IgD-negative memory B cell (primary cell): ENCODE measurements around the gene LEP. TPM values are rescaled to one million over a fixed set of nuclear protein-coding genes. Genes with fewer than 3 reads are reported as not detected.
"Not testable (repeated sequence)": the region's sequence is repeated elsewhere in the genome, so short reads cannot be mapped to it uniquely, and the experiment has no call there.

Source experiments
- H3K27ac Mint-ChIP-seq, 3 donors: one replicate each; pipeline ENCODE4 v1.8.0; 2020 to 2022; ENCODE audit warnings: mild to moderate bottlenecking in 3 of 3, mixed read lengths in 3 of 3, moderate library complexity in 1 of 3
- H3K27me3 Mint-ChIP-seq: one replicate; pipeline ENCODE4 v1.8.0; 2021; ENCODE audit warnings: mixed read lengths
- H3K36me3 Mint-ChIP-seq: one replicate; pipeline ENCODE4 v1.8.0; 2020; ENCODE audit warnings: mild to moderate bottlenecking, mixed read lengths
- H3K4me1 Mint-ChIP-seq, 3 donors: one replicate each; pipeline ENCODE4 v1.8.0; 2020 to 2022; ENCODE audit warnings: mixed read lengths in 3 of 3, mild to moderate bottlenecking in 1 of 3
- H3K4me3 Mint-ChIP-seq, 4 donors: one replicate each; pipeline ENCODE4 v1.8.0; 2020 to 2022; ENCODE audit warnings: mild to moderate bottlenecking in 4 of 4, mixed read lengths in 4 of 4, moderate library complexity in 3 of 4
- H3K9me3 Mint-ChIP-seq, 3 donors: one replicate each; pipeline ENCODE4 v1.8.0; 2020 to 2021; ENCODE audit warnings: mixed read lengths in 3 of 3, mild to moderate bottlenecking in 1 of 3
- polyA plus RNA-seq: library from polyadenylated mRNA; unstranded; fragments of 300-500 nt; fragmentation: Illumina TruSeq; gene quantifications from one replicate; pipeline ENCODE4 v1.2.3, GENCODE V29; 2021

LEP gene
- polyA plus RNA-seq, 1 donor from 2014 or later, result not detected

DNA sequence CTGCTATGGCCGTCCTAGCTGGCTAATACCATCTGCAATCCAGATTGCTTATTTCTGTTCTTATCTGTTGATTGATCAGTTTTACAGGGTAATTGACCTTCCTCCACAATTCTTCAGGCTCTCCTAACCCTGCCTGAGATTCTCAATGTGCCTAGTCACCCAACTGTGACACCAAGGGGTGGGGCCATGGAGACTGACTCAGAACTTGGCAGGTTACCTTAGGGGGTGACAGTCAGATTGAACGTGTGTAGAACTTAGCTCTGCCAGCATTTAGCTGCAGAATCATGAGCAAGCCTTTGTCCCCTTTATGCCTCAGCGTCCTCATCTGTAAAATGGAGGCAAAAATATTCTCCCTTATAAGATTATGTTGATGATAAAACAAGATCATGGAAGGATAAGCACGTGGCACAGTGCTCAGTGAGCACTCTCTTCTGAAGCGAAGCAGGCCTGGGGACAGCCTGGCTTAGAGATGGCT, 19.1 kb upstream of the LEP start:
- no peaks in the 10 kb centered on the region for H3K36me3 Mint-ChIP-seq
- H3K4me1 Mint-ChIP-seq, result peaks cover 0 to 4% (median 0%) of the 10 kb centered on the region in 3 donors
- H3K9me3 Mint-ChIP-seq, result no peaks in the 10 kb centered on the region
- no peak overlapping the region for H3K4me3 Mint-ChIP-seq
- H3K27ac Mint-ChIP-seq, result no peak overlapping the region
- peaks cover 8% of the 10 kb centered on the region for H3K27me3 Mint-ChIP-seq

DNA sequence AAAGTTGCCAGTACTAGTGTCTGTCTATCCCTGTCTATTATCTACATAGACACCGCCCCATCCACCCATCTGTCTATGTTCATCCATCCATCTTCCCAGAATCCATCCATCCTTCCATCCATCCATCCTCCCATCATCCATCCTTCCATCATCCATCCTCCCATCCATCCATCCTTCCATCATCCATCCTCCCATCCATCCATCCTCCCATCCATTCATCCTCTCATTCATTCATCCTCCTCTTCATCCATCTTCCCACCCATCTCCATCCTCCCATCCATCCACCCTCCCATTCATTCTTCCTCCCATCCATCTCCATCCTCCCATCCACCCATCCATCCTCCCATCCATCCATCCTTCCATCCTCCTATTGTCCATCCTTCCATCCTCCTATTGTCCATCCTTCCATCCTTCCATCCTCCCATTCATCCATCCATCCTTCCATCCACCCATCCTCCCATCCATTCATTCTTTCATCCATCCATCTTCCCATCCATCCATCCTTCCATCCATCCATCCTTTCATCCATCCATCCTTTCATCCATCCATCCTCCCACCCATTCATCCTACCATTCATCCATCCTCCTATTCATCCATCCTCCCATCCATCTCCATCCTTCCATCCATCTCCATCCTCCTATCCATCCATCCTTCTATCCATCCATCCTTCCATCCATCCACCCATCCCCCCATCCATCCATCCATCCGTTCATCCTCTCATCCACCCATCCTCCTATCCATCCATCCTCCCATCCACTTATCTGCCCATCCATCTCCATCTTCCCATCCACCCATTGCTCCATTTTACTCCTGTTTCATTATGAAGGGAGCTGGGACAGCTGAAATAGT, 14.7 kb upstream of the LEP start:
- H3K4me3 Mint-ChIP-seq, result no peak overlapping the region
- peaks cover 14% of the 10 kb centered on the region for H3K27me3 Mint-ChIP-seq
- H3K9me3 Mint-ChIP-seq, result no peaks in the 10 kb centered on the region
- no peak overlapping the region for H3K27ac Mint-ChIP-seq
- H3K36me3 Mint-ChIP-seq, result no peaks in the 10 kb centered on the region
- H3K4me1 Mint-ChIP-seq, result peaks cover 0 to 4% (median 0%) of the 10 kb centered on the region in 3 donors

DNA sequence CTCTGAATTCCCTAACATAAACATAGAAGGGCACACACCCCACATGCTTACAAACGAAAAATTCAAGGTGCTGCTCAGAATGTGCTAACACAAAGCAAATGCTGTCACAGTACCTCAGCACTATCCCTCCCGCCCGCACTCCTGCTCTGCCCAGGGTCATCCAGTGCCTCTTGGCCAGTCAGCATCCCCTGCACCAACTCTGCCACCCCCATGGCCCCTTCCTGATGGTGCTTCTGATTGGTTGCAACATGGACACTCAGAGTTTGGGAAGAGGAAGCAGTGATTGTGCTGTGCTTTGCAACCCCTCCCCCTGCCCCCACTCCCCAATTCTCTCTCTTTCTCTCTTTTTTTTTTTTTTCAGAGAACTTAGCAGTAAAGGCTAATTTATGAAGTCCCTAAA, 13.8 kb upstream of the LEP start:
- Mint-ChIP-seq H3K4me3 (no peak overlapping the region), H3K9me3 (no peaks in the 10 kb centered on the region), H3K4me1 (no peaks in the 10 kb centered on the region), H3K36me3 (no peaks in the 10 kb centered on the region), H3K27ac (no peak overlapping the region), H3K27me3 (peaks cover 14% of the 10 kb centered on the region)

DNA sequence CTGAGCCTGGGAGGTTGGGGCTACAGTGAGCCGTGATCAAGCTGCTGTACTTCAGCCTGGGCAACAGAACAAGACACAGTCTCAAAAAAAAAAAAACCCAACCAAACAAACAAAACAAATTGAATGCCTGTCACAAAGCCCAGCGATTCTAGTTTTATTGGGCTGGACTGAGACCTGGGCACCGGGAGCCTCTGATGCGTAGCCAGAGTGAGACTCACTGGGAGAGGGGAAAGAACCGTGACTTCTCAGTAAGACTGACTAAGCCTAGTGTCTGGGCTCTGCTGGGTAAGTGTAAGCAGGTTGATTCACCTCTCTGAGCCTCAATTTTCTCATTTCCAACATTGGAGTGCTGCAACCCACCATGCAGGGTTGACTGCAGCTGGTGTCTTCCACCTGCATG, 10.1 kb upstream of the LEP start:
- Mint-ChIP-seq H3K27me3 (peaks cover 14% of the 10 kb centered on the region), H3K4me3 (no peak overlapping the region), H3K36me3 (no peaks in the 10 kb centered on the region), H3K9me3 (no peaks in the 10 kb centered on the region), H3K4me1 (no peaks in the 10 kb centered on the region), H3K27ac (no peak overlapping the region)

DNA sequence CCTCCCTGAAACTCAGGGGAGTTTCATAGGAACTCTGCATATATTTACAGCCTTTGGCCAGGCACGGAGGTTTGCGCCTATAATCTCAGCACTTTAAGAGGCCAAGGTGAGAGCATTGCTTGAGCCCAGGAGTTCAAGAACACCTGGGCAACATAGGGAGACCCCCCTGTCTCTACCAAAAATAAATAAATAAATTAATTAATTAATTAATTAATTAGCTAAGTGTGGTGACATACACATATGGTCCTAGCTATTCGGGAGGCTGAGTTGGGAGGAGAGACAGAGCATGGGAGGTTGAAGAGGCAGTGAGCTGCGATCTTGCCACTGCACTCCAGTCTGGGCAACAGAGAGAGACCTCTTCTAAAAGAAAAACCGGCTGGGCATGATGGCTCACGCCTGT, 9.4 kb upstream of the LEP start:
- Mint-ChIP-seq H3K27me3 (peaks cover 14% of the 10 kb centered on the region), H3K4me3 (no peak overlapping the region), H3K27ac (no peak overlapping the region), H3K4me1 (no peaks in the 10 kb centered on the region), H3K36me3 (no peaks in the 10 kb centered on the region), H3K9me3 (no peaks in the 10 kb centered on the region)

DNA sequence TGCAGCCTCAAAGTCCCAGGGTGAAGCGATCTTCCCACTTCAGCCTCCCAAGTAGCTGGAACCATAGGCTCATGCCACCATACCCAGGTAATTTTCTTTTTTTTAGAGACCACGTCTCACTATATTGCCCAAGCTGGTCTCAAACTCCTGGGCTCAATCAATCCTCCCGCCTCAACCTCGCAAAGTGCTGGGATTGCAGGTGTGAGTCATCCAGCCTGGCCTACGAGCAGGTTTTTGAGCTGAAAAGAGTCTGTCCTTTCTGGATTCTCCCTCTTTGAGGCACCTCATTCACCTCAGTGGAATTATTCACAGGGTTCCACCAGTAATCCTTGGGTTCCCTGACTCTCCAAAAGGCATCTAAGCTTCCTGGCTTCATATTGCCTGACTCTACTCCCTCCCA, 7.6 kb upstream of the LEP start:
- H3K4me3 Mint-ChIP-seq, result no peak overlapping the region
- no peak overlapping the region for H3K27ac Mint-ChIP-seq
- H3K36me3 Mint-ChIP-seq, result no peaks in the 10 kb centered on the region
- no peaks in the 10 kb centered on the region for H3K4me1 Mint-ChIP-seq
- peaks cover 0 to 1% (median under 1%) of the 10 kb centered on the region in 3 donors for H3K9me3 Mint-ChIP-seq
- H3K27me3 Mint-ChIP-seq, result peaks cover 14% of the 10 kb centered on the region

DNA sequence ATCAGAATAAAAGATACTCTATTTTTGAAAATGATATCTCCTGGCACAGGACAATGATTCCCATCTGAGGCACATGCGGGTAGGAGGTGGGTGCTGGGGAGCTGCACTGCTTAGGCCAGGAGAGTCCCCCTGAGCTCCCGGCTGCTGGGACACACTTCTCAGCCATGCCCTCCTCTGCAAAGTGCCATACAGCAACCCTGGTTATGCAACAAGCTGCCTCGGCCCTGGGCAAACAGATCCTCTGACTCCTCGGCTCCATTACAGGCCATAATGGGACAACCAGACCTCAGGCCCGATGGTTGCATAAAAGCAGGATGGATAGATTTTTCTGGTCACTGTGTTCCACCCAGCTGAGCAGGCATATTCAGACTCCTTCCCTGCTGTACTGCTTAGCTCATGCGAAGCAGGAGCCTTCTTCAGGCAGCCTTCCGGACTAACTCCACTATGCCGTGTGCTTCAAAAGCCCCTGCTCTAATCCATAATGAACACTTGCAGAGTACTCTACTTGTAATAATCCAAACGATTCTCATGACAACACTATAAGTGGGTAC, 6.5 kb upstream of the LEP start:
- peaks cover 12% of the 10 kb centered on the region for H3K27me3 Mint-ChIP-seq
- no peak overlapping the region for H3K4me3 Mint-ChIP-seq
- H3K27ac Mint-ChIP-seq, result no peak overlapping the region
- H3K9me3 Mint-ChIP-seq, result peaks cover 3 to 6% (median 3%) of the 10 kb centered on the region in 3 donors
- no peaks in the 10 kb centered on the region for H3K4me1 Mint-ChIP-seq
- no peaks in the 10 kb centered on the region for H3K36me3 Mint-ChIP-seq

DNA sequence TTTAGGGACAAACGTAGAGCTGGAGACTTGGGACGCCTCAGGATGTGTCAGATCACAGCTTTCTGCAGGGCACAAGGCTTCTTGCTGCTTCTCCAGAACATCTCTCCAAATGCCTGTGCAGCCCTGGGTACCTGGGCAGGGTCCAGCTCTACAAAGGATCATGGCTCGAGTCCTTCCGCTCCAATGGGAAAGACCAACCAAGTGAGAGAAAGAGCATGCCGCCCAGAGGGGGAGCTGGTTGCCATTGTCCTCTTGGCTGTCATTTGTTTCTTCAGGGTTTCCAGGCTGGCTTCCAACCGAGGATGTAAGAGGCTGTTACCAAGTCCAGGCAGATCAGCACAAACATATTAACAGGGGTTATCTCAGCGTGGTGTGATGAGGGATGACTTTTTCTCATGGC, 5.6 kb upstream of the LEP start:
- H3K4me1 Mint-ChIP-seq, result no peaks in the 10 kb centered on the region
- H3K4me3 Mint-ChIP-seq, result no peak overlapping the region
- H3K27me3 Mint-ChIP-seq, result peaks cover 8% of the 10 kb centered on the region
- no peak overlapping the region for H3K27ac Mint-ChIP-seq
- H3K9me3 Mint-ChIP-seq, result peaks cover 3 to 7% (median 6%) of the 10 kb centered on the region in 3 donors
- no peaks in the 10 kb centered on the region for H3K36me3 Mint-ChIP-seq

DNA sequence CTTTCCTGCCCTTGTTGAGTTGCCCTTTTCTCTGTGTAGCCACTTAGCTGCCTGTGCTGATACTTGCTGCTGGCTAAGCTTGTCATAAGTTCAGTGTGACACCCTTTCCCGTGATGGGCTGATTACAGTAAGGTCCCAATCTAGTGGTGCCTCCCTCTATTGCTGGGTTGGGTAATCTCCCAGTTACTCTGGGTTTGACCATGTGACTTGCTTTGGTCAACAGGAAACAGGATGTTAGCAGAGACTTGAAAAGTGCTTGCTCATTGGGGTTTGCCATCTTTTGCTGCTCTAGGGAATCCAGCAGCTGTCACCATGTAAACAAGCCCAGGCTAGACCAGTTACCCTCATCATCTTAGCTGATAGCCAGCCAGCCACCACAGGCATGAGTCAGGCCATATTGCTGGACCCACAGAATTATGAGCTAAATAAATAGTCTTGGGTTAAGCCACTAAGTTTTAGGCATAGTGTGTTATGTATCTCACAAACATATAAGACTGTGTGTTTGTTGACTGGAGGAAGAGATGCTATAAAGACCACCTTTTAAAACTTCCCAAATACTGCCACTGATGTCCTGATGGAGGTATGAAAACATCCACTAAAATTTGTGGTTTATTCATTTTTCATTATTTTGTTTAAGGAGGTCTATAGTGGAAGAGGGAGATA, 4.0 kb upstream of the LEP start:
- no peak overlapping the region for H3K27ac Mint-ChIP-seq
- peaks cover 16% of the 10 kb centered on the region for H3K27me3 Mint-ChIP-seq
- H3K4me3 Mint-ChIP-seq, result no peak overlapping the region

DNA sequence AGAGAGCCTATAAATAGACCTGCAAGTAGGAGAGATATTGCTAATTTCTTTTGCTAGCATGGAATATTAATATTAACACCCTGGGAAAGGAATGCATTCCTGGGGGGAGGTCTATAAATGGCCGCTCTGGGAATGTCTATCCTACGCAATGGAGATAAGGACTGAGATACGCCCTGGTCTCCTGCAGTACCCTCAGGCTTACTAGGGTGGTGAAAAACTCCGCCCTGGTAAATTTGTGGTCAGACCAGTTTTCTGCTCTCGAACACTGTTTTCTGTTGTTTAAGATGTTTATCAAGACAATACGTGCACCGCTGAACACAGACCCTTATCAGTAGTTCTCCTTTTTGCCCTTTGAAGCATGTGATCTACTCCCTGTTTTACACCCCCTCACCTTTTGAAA, 1.9 kb upstream of the LEP start:
- not testable (repeated sequence) for H3K4me3 Mint-ChIP-seq, H3K36me3 Mint-ChIP-seq, H3K9me3 Mint-ChIP-seq, H3K4me1 Mint-ChIP-seq
- Mint-ChIP-seq H3K27ac (peak overlapping the region in 1 of 3 donors; percentile 28), H3K27me3 (peaks cover 15% of the 10 kb centered on the region)

More for the DNA sequence above, 4.0 kb upstream of the LEP start:
- H3K9me3 Mint-ChIP-seq, result peaks cover 3 to 7% (median 6%) of the 10 kb centered on the region in 3 donors
- H3K4me1 Mint-ChIP-seq, result no peaks in the 10 kb centered on the region
- no peaks in the 10 kb centered on the region for H3K36me3 Mint-ChIP-seq

DNA sequence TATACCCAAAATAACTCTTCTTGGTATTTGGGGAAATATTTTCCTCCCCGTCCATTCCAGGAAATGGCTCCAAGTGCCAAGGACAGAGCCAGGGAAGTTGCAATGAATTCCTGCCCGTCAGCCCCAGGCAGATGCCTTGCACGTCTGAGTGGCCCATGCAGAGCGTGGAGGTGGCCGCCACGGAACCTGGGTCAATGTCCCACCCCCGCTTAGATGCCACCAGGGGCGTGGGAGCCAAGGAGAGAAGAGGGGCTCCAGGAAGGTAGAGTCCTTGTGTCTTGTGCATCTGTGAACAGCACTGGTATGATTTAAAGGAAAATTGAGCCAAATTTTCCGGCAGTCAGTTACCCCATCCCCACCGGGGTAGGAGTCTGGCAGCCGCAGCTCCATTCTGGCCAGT, 1.6 kb downstream of the LEP start:
- Mint-ChIP-seq H3K4me3 (no peak overlapping the region), H3K9me3 (peaks cover 3 to 7% (median 6%) of the 10 kb centered on the region in 3 donors), H3K36me3 (no peaks in the 10 kb centered on the region), H3K27ac (no peak overlapping the region), H3K4me1 (no peaks in the 10 kb centered on the region), H3K27me3 (peaks cover 17% of the 10 kb centered on the region)

DNA sequence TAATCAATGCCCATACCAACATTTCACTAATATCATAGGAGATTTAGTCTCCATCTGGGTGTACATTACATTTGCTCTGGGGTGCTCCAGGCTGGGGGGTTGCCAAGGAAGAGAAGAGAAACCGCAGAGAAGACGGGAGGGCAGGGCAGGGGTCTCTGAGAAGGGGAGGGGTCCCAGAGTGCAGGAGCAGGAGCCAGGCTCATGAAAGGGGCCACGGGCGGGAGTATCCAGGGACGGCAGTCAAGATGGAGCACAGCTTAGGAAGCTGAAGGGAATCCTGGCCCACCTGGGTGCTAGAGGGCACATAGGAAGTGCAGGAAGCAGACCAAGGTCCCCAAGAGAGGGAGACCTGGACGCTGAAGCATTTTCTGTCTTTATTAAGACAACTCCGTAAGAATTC, 2.2 kb downstream of the LEP start:
- no peaks in the 10 kb centered on the region for H3K36me3 Mint-ChIP-seq
- H3K27ac Mint-ChIP-seq, result no peak overlapping the region
- peaks cover 17% of the 10 kb centered on the region for H3K27me3 Mint-ChIP-seq
- H3K4me3 Mint-ChIP-seq, result no peak overlapping the region
- H3K9me3 Mint-ChIP-seq, result peaks cover 3 to 6% (median 6%) of the 10 kb centered on the region in 3 donors
- no peaks in the 10 kb centered on the region for H3K4me1 Mint-ChIP-seq

DNA sequence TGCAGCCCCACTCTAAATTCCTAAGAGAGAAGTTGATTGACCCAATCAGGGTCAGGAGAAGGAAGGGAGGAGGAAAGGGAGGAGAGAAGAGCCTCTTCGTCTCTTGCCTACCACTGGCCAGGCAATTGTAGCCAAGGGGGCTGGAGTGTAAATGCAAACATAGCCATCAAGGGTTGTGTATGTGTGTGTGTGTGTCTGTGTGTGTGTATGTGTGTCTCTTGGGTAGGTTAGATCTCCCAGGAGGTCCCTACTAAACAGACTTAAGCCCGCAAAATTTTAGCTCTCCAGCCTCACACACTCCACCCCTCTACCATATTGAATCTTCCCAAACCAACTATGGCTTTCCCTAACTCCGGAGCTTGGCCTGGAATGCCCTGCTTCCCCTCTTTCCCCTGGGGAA, 3.8 kb downstream of the LEP start:
- Mint-ChIP-seq H3K4me1 (no peaks in the 10 kb centered on the region), H3K27me3 (peaks cover 15% of the 10 kb centered on the region), H3K4me3 (no peak overlapping the region), H3K27ac (no peak overlapping the region), H3K9me3 (peaks cover 0 to 2% (median 0%) of the 10 kb centered on the region in 3 donors), H3K36me3 (no peaks in the 10 kb centered on the region)

DNA sequence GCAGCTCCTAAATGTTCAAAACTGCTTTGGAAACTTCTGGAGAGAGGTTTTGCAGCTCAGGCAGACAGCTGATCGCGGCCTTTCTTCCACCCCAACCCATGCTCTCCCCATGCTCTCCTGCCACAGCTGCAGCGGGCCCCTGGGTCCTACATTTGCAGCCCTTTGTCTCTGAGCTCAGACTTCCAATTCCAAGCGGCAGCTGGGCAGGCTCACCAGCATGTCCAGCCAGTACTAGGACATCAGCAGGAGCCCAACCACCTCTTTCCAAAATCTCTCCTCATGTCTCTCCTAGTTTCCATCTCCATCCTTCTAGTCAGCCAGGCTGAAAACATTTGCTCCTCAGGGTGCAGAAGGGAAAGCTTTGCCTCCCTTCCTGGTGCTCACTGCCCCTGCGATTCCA, 6.0 kb downstream of the LEP start:
- Mint-ChIP-seq H3K36me3 (no peaks in the 10 kb centered on the region), H3K4me1 (no peaks in the 10 kb centered on the region), H3K27ac (no peak overlapping the region), H3K27me3 (peaks cover 4% of the 10 kb centered on the region), H3K9me3 (no peaks in the 10 kb centered on the region), H3K4me3 (no peak overlapping the region)

DNA sequence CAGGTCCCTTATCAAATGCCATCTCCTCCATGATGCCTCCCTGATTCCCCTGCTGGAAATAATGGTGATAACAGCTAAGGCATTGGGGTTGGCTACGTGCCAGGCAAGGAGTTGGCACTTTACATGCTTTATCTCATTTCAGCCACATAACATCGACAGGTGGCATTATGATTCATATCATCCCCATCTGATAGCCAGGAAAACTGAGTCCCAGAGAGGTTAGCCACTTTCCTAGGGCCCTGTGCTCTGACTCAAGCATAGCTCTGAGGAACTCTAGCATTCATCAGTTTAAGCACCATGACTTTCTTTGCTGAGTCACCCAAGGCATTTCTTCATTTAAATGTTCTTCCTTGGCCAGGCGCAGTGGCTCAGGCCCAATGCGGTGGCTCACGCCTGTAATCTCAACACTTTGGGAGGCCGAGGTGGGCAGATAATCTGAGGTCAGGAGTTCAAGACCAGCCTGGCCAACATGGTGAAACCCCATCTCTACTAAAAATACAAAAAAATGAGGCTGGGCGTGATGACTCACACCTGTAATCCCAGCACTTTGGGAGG, 6.6 kb downstream of the LEP start:
- Mint-ChIP-seq H3K27ac (no peak overlapping the region), H3K36me3 (no peaks in the 10 kb centered on the region), H3K4me1 (no peaks in the 10 kb centered on the region), H3K27me3 (peaks cover 1% of the 10 kb centered on the region), H3K4me3 (no peak overlapping the region), H3K9me3 (no peaks in the 10 kb centered on the region)
